ENCODE data around the gene ENDOV.

The ENDOV gene

GRCh38 chr17:80414803-80415625 is at the start of gene ENDOV:
Gene ENDOV (plus strand): TSS chr17:80415167. CDS start chr17:80415195, 28 bp downstream.
- H3K27ac ChIP-seq: peak within 1 kb of the TSS; percentile 89
- ChIA-PET CTCF (interaction anchor here (0.7 to 1.3 kb wide), 3 partner anchors 24 to 332 kb away, joined by 3 to 5 read pairs (median 3); no protein-coding TSS in a partner anchor), POLR2A (ENCODE audit: low non-redundant PET) (no interaction called here)
- no peak for TF ChIP-seq CTCF (conservative IDR thresholded peaks at IDR 0.05; ENCODE audit: low read depth)
- DNase-seq (ENCODE audit: low spot score): peak; percentile 98

- DNase-seq (ENCODE audit: low spot score): no peak
- CTCF ChIA-PET: interaction anchor here (0.7 kb wide), 1 partner anchor 58 kb away, joined by 3 read pairs; no protein-coding TSS in a partner anchor
- H3K27ac ChIP-seq: no peak overlapping the region
- TF ChIP-seq CTCF (conservative IDR thresholded peaks at IDR 0.05; ENCODE audit: low read depth): no peak
- POLR2A ChIA-PET (ENCODE audit: low non-redundant PET): no interaction called here
Observed at GRCh38 chr17:80365983-80366382, 49.0 kb upstream of the ENDOV start.

GRCh38 chr17:80367503-80367902 is 47.5 kb upstream of the ENDOV start:
- ChIA-PET POLR2A (ENCODE audit: low non-redundant PET) (no interaction called here), CTCF (no interaction called here)
- peak overlapping the region; percentile 11; the same call in 1 of the 2 replicates for H3K27ac ChIP-seq
- TF ChIP-seq CTCF (conservative IDR thresholded peaks at IDR 0.05; ENCODE audit: low read depth): no peak
- DNase-seq (ENCODE audit: low spot score): no peak

GRCh38 chr17:80371196-80371595 is 43.8 kb upstream of the ENDOV start:
- DNase-seq (ENCODE audit: low spot score): no peak
- no peak for TF ChIP-seq CTCF (conservative IDR thresholded peaks at IDR 0.05; ENCODE audit: low read depth)
- CTCF ChIA-PET: no interaction called here

GRCh38 chr17:80372456-80372855 is 42.5 kb upstream of the ENDOV start:
- no peak for DNase-seq (ENCODE audit: low spot score)
- ChIA-PET POLR2A (ENCODE audit: low non-redundant PET) (no interaction called here), CTCF (no interaction called here)
- TF ChIP-seq CTCF (conservative IDR thresholded peaks at IDR 0.05; ENCODE audit: low read depth): no peak
- H3K27ac ChIP-seq: no peak overlapping the region

More at GRCh38 chr17:80371196-80371595, 43.8 kb upstream of the ENDOV start:
- POLR2A ChIA-PET (ENCODE audit: low non-redundant PET): no interaction called here
- H3K27ac ChIP-seq: no peak overlapping the region

GRCh38 chr17:80372922-80373570 is 41.9 kb upstream of the ENDOV start:
- CTCF ChIA-PET: interaction anchor here (0.6 kb wide), 1 partner anchor 42 kb away, joined by 3 read pairs; the partner anchor contains the start of gene ENDOV
- no peak for TF ChIP-seq CTCF (conservative IDR thresholded peaks at IDR 0.05; ENCODE audit: low read depth)
- H3K27ac ChIP-seq: no peak overlapping the region
- POLR2A ChIA-PET (ENCODE audit: low non-redundant PET): no interaction called here
- no peak for DNase-seq (ENCODE audit: low spot score)

Data from RWPE1 (cell line).